ENCODE results near the gene IFIT2.
"Not testable (repeated sequence)": the region's sequence is repeated elsewhere in the genome, so short reads cannot be mapped to it uniquely, and the experiment has no call there.

The IFIT2 gene

GRCh38 chr10:89308266-89308665 lies 6.4 kb downstream of the IFIT2 start:
- DNase-seq (ENCODE audit: low spot score) = no peak

GRCh38 chr10:89308736-89309135 lies 6.9 kb downstream of the IFIT2 start:
- no peak for DNase-seq (ENCODE audit: low spot score)

DNA sequence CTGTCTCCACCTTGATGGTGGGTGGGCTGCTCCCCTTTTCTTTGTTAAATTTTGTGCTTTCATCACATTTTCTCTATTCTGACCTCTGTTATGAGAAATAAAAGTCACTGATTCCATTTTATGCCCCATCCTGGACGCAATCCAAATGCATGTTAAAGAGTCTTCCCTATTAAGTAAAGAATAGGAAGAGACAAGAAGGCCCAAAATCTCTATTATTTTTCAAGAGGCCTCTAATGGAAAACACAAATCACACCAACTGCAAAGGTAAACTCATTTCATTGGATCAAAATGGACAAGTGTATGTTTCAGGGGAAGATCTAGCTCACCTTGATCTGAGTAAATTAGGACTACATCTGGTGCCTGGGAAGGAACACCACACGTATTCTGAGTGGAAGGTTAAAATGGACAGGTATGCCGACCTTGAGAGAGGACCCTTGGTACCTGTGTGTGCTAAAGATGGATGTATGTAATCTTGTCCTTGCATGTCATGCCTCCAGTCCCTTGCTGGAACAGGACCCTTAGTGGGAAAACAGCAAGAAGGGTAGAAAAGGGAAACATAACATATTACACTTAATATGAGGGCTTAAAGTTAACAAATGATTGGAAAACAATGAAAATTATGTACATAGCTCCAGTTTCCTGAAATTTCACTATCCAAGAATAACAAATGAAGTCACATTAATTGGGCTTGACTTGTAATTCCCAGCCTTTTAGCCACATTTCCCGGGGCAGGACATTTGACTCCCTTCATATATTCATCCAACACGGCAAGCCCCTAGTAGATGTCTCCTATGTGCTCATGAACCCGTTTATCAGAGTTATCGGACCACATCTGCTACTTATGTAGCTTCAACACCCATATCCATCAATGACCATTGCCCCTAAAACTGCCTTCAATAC lies 7.6 kb downstream of the IFIT2 start:
- no peak for DNase-seq (ENCODE audit: low spot score)

GRCh38 chr10:89310056-89310893 lies 8.4 kb downstream of the IFIT2 start:
- no peak for DNase-seq (ENCODE audit: low spot score)

DNA sequence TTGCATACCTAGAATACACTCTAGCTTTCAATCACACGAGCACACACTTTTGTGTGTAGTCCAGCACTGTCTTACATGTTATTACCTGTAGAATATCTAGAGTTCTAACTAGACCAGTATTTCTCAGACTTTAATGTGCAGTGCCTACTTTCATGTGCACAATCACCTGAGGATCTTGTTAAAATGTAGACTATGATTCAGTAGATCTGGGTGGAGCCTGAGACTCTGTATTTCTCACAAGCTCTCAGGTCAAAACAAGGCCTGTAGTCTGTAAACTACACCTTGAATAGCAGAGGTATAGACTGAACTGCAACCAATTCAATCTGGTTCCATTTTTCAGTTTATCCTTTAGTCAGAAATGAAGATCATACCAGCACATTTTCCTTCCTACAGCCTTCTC lies 11.1 kb downstream of the IFIT2 start:
- no peak for DNase-seq (ENCODE audit: low spot score)

GRCh38 chr10:89314676-89315075 lies 12.8 kb downstream of the IFIT2 start:
- no peak for DNase-seq (ENCODE audit: low spot score)

DNA sequence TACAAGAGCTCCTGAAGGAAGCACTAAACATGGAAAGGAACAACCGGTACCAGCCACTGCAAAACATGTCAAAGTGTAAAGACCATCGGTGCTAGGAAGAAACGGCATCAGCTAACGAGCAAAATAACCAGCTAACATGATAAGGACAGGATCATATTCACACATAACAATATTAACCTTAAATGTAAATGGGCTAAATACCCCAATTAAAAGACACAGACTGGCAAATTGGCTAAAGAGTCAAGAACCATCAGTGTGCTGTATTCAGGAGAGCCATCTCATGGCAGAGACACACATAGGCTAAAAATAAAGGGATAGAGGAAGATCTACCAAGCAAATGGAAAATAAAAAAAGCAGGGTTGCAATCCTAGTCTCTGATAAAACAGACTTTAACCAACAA lies 16.2 kb downstream of the IFIT2 start:
- not testable (repeated sequence) for DNase-seq (ENCODE audit: low spot score)

DNA sequence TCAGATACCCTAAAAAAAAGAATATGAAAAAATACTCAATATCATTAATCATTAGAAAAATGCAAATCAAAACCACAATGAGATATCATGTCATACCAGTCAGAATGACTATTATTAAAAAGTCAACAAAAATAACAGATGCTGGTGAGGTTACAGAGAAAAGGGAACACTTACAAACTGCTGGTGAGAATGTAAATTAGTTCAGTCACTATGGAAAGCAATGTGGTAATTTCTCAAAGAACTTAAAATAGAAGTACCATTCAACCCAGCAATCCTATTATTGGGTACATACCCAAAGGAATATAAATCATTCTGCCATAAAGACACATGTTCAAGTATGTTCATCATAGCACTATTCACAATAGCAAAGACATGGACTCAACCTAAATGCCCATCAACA lies 23.2 kb downstream of the IFIT2 start:
- DNase-seq (ENCODE audit: low spot score) = not testable (repeated sequence)

GRCh38 chr10:89325856-89326255 lies 24.0 kb downstream of the IFIT2 start:
- not testable (repeated sequence) for DNase-seq (ENCODE audit: low spot score)

DNA sequence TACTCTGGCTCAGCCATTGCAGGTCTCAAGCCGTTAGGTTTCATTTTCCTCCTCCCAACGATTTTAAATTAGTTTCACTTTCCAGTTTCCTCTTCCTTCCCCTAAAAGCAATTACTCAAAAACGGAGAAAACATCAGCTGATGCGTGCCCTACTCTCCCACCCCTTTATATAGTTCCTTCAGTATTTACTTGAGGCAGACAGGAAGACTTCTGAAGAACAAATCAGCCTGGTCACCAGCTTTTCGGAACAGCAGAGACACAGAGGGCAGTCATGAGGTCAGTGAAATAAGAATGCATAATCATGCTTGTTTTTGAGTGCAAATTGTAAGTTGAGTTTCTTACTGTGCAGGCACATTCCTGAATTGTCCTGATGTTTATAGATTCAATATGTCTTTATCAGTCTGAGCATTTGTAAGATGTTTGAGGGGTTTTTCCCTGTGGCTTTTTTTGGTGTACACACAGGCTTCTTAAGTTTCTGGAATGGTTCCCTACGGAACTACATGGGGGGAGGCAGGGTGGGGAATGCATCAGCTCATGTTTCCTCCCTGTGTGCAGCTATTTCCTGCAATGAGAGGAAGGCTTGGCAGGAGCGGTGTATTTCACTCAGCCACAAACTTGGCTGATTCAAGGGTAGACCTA lies 26.1 kb downstream of the IFIT2 start, which contains the start of gene IFIT3:
TSS of gene IFIT3 (plus strand) at position 195 of the 639 bp plus-strand sequence. CDS start at position 272, 77 bp downstream.
- DNase-seq (ENCODE audit: low spot score) = peak; percentile 52

- DNase-seq (ENCODE audit: low spot score) = no peak
Observed at GRCh38 chr10:89329151-89329550, 27.3 kb downstream of the IFIT2 start.

DNA sequence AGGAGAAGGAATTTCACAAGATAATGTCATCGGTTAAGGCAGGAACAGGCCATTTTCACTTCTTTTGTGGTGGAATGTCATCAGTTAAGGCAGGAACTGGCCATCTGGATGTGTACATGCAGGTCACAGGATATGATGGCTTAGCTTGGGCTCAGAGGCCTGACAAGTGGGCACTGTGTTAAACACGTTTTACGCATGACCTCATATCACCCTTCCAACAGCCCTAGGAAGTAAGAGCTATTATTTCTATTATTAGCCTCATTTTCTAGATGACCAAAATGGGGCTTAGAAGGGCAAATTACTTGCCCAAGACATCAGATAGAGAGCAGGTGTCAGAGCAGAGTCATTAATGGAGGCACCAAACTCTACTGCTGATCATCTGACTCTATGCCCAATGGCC lies 28.2 kb downstream of the IFIT2 start:
- DNase-seq (ENCODE audit: low spot score) = not testable (repeated sequence)

- DNase-seq (ENCODE audit: low spot score) = no peak
Observed at GRCh38 chr10:89330537-89331212, 28.8 kb downstream of the IFIT2 start.

DNA sequence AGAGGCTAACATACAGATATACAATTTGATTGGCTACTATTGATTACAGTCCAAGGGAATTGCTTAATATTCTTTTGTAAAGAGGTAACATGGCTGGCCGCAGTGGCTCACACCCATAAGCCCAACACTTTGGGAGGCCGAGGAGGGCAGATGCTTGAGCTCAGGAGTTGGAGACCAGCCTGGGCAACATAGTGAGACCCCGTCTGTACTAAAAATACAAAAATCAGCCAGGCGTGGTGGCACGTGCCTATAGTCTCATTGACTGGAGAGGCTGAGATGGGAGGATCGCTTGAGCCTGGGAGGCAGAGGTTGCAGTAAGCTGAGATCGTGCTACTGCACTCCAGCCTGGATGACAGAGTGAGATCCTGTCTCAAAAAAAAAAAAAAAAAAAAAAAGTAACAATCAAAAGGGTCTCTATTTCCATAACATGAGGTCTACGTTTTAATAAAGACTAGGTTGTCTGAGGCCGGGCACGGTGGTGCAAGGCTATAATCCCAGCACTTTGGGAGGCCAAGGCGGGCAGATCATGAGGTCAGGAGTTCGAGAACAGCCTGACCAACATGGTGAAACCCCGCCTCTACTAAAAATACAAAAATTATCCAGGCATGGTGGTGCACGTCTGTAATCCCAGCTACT lies 29.8 kb downstream of the IFIT2 start:
- not testable (repeated sequence) for DNase-seq (ENCODE audit: low spot score)

GRCh38 chr10:89332123-89332633 lies 30.3 kb downstream of the IFIT2 start:
- peak; percentile 26 for DNase-seq (ENCODE audit: low spot score)

DNA sequence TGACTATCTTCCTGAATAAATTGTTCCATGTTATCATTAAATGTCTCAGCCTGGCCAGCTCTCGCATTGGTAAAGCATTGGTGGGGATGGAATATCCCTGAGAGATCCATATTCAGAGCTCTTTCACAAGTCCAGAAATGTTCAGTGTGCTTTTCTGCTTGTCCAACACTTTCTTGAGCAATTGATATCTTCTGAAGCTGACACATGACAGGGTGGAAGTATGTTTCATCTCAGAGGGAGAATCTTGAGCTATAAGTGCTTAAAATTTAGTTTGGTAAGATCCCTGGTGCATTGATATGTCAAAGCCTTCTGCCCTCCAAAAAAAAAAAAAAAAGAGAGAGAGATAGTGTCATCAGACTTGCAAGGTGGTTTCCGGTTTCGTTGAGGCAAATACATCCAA lies 33.4 kb downstream of the IFIT2 start:
- no peak for DNase-seq (ENCODE audit: low spot score)

DNA sequence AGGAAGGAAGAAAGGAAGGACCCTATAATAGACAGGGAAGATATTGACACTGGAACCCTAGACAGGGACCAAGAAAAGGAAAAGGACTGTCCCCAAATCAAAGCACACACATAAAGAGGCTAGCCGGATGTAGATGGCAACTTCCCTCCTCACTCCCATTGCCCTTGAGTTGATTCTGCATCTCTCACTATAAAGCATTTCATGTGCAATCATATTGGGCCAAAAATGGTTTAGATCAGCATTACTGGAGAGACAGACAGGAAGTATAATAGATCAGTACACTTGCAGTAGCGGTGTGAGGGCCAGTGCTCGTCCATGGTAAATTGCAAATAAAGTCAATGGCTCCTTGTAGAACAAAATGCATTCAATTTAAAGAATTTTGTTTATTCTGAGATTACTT lies 34.4 kb downstream of the IFIT2 start:
- no peak for DNase-seq (ENCODE audit: low spot score)

GRCh38 chr10:89337484-89337883 lies 35.6 kb downstream of the IFIT2 start:
- DNase-seq (ENCODE audit: low spot score) = no peak

GRCh38 chr10:89338713-89339112 lies 36.9 kb downstream of the IFIT2 start:
- no peak for DNase-seq (ENCODE audit: low spot score)

GRCh38 chr10:89339875-89340274 lies 38.0 kb downstream of the IFIT2 start:
- DNase-seq (ENCODE audit: low spot score) = no peak

GRCh38 chr10:89341649-89342048 lies 39.8 kb downstream of the IFIT2 start:
- no peak for DNase-seq (ENCODE audit: low spot score)
